GM12875 (cell line): ENCODE data around the gene ZNF469.

Experiments used
- H3K4me3 ChIP-seq: one replicate; pipeline ENCODE4 v1.5.1; 2011; ENCODE audit warnings: low read depth, low read length, control low read depth
- TF ChIP-seq, protein P1 (sequence below): IDR thresholded peaks from 2 replicates; pipeline ENCODE4 v1.5.1; 2011; ENCODE audit warnings: low read depth, mild to moderate bottlenecking, control low read depth, inconsistent platforms, low read length, moderate library complexity, borderline replicate concordance; ENCODE audit not compliant: insufficient read depth

Gene ZNF469

DNA sequence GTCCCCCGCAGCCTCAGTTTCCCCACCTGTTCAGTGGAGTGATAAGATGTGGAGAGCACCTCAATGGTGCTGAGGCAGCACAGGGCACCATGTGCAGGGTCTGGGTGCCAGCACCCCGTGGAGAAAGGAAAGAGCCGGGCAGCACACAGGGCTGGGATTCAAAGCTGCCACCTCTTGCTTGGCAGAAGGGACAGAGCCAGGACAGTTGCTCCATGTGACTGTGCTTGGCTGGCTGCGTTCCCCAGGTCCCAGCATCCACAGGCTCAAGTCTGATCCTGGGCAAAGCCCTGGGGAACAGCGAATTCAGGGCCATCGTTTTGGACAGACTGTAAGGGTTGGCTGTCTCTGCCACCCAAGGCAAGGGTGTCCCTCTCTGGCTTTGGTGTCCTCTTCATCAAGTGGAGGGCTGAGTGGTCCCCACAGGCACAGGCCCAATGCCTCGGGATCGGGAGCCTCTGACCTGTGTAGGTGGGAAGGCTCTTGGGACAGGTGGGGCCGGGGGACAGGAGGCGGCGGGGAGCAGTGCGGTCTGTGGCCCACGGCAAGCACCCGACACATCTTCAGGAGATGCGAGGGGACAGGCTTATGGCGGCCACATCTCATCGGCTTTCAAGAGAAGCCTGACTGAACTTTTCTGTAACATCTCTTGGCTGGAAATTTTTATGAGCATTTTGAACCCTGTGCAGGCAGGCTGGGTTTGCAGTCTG is 8.5 kb downstream of the ZNF469 start:
- no peak overlapping the region for H3K4me3 ChIP-seq
- TF ChIP-seq, protein P1, sequence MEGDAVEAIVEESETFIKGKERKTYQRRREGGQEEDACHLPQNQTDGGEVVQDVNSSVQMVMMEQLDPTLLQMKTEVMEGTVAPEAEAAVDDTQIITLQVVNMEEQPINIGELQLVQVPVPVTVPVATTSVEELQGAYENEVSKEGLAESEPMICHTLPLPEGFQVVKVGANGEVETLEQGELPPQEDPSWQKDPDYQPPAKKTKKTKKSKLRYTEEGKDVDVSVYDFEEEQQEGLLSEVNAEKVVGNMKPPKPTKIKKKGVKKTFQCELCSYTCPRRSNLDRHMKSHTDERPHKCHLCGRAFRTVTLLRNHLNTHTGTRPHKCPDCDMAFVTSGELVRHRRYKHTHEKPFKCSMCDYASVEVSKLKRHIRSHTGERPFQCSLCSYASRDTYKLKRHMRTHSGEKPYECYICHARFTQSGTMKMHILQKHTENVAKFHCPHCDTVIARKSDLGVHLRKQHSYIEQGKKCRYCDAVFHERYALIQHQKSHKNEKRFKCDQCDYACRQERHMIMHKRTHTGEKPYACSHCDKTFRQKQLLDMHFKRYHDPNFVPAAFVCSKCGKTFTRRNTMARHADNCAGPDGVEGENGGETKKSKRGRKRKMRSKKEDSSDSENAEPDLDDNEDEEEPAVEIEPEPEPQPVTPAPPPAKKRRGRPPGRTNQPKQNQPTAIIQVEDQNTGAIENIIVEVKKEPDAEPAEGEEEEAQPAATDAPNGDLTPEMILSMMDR = no peak

DNA sequence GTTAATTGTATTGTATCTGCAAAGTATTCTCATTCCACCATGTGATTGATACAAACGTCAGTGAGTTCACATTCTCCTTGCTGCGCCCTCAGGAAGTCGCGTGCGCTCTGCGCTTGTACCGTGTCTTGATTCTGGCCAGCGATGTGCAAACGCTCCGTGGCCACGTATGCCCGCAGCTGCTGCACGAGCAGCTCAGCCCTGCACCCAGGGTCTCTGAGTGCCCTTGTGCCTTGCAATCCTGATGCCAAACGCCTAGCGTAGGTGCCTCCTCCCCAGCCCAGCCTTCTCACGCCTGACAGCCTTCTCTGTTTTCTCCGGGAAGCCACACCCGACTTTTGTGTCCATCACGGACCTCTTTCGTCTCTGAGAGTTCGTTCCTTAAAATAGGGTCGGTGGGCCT is 9.4 kb downstream of the ZNF469 start:
- no peak overlapping the region for H3K4me3 ChIP-seq
- TF ChIP-seq, protein P1 = no peak

DNA sequence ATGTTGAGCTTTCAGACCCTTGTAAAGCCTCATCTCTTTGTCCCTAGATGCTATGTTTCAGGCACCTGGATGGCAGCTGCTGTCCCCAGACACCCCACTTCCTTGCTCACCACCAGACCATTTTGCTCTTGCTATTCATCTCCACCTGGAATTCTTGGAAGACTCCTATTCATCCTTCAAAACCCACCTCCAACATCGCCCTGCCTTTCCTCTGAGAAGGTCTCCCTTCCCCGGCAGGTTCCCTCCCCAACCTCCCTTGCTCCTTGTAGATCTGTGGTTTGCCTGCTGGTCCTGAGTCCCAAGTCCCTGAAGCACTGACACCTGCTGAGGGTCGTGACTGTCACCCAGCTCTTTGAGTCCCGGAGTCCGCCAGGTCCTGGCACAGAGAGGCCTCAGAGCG is 9.9 kb downstream of the ZNF469 start:
- TF ChIP-seq, protein P1 = no peak
- H3K4me3 ChIP-seq = no peak overlapping the region

DNA sequence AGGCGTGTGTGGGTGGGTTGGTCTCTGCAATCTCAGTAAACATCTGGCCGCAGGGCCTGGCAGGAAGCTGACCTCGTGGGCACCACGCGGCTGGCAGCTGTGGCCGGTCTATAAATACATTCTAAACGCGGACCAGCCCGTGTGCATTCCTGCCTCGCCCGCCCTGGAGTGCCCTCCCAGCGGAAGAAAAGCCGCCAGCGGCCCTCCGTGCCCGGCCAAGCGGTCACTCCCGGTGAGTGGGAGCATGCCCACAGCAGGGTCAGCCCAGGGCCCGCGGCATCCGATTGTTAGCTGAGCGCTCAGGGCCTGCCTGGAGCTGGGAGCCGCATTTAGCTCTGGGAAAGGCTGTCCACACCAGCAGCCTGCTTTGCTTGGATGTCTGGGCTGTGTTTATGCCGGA is 10.3 kb downstream of the ZNF469 start:
- H3K4me3 ChIP-seq = no peak overlapping the region
- TF ChIP-seq, protein P1 = no peak

DNA sequence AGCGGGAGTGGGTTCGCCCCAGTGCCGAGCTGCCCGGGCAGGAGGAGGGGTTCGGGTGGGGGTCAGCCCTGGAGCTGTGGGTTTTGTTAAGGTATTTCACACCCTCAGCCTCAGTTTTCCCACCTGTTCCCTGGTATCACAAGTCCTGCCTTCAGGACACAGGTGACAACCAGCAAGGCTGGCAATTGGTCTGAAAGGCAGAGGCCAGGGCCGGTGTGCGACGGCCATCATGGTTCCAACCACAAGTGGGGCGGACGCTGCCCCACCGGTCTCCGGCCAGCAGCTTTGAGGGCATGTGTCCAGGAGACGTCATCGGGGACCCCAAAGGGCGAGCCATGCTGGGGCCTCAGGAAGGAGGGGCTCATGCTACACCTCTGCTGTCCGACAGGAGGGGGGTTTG is 10.8 kb downstream of the ZNF469 start:
- H3K4me3 ChIP-seq = no peak overlapping the region
- TF ChIP-seq, protein P1 = no peak

DNA sequence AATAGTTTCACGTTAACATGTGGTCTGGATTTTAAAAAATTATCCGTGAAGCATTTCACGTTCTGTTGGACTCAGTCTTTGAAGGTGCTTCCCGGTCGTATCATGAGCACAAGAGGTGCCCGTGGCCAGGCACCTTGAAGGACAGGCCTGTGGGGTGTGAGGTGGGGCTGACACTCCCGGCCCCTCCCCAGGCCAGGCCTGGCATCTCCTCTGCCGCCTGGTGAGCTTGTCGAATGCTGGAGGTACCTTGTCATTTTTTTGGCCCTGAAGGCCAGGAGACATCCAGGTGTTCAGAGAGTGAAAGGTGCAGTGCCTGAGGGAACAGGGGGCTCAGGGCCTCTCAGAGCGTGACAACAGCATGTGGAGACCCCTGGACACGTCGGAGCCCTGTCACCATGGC is 11.7 kb downstream of the ZNF469 start:
- no peak overlapping the region for H3K4me3 ChIP-seq
- TF ChIP-seq, protein P1 = no peak
